Measurements from ENCODE around the gene TAS1R2. TPM values are rescaled to one million over a fixed set of nuclear protein-coding genes. Genes with fewer than 3 reads are reported as not detected.

Gene TAS1R2
- total and polyA plus RNA-seq, 5 donors from 2014 or later, result not detected

GRCh38 chr1:18865176-18865575, 5.7 kb upstream of the TAS1R2 start:
- peaks cover 4% of the 10 kb centered on the region for H3K27me3 Mint-ChIP-seq
- Histone ChIP-seq H3K27ac (ENCODE audit: insufficient read depth, low read length, poor library complexity, severe bottlenecking) (no peak overlapping the region), H3K4me1 (ENCODE audit: control insufficient read depth, insufficient read depth, low read length, poor library complexity, severe bottlenecking) (no peaks in the 10 kb centered on the region), H3K9me3 (ENCODE audit: control insufficient read depth in 2 of 2, low read length in 2 of 2) (no peaks in the 10 kb centered on the region), H3K36me3 (ENCODE audit: control insufficient read depth, insufficient read depth, low read length) (no peaks in the 10 kb centered on the region), H3K27me3 (ENCODE audit: control insufficient read depth, insufficient read depth, low read length) (no peaks in the 10 kb centered on the region), H3K4me3 (ENCODE audit: low read depth, low read length) (no peak overlapping the region)
- peaks cover 0 to 3% (median 0%) of the 10 kb centered on the region in 7 donors for H3K9me3 Mint-ChIP-seq
- no peaks in the 10 kb centered on the region for H3K36me3 Mint-ChIP-seq
- H3K4me1 Mint-ChIP-seq, result no peaks in the 10 kb centered on the region
- ATAC-seq (ENCODE audit: low read depth in 2 of 2) (no peak), DNase-seq (no peak)
- H3K27ac Mint-ChIP-seq, result no peak overlapping the region
- H3K4me3 Mint-ChIP-seq, result no peak overlapping the region

GRCh38 chr1:18861590-18861989, 2.1 kb upstream of the TAS1R2 start:
- Histone ChIP-seq H3K4me3 (ENCODE audit: low read depth, low read length) (no peak overlapping the region), H3K27ac (ENCODE audit: insufficient read depth, low read length, poor library complexity, severe bottlenecking) (no peak overlapping the region), H3K36me3 (ENCODE audit: control insufficient read depth, insufficient read depth, low read length) (no peaks in the 10 kb centered on the region), H3K9me3 (ENCODE audit: control insufficient read depth in 2 of 2, low read length in 2 of 2) (no peaks in the 10 kb centered on the region), H3K27me3 (ENCODE audit: control insufficient read depth, insufficient read depth, low read length) (no peaks in the 10 kb centered on the region), H3K4me1 (ENCODE audit: control insufficient read depth, insufficient read depth, low read length, poor library complexity, severe bottlenecking) (no peaks in the 10 kb centered on the region)
- H3K4me3 Mint-ChIP-seq, result no peak overlapping the region
- no peak for DNase-seq
- H3K36me3 Mint-ChIP-seq, result no peaks in the 10 kb centered on the region
- no peak for ATAC-seq (ENCODE audit: low read depth in 2 of 2)
- H3K27me3 Mint-ChIP-seq, result peaks cover 4% of the 10 kb centered on the region
- H3K9me3 Mint-ChIP-seq, result peaks cover 0 to 3% (median 0%) of the 10 kb centered on the region in 7 donors
- no peak overlapping the region for H3K27ac Mint-ChIP-seq
- H3K4me1 Mint-ChIP-seq, result no peaks in the 10 kb centered on the region

DNA sequence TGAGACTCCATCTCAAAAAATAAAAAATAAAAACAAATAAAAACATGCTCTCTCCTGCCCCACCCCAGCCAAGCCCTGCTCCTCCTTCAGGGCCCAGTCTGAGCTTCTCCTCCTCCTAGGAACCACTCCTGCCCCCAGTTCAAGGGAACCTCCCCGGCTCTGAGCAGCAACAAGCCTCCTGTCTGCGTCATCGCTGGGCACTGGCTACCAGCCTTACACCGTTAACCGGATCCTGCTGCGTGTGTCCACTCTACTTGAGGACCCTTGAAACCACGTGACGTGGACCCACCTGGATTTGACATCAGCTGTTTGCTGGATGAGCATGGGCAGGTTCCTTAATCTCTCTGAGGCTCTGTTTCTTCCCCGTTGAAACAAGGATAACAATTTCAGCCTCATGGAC, 1.6 kb upstream of the TAS1R2 start:
- Histone ChIP-seq H3K27me3 (ENCODE audit: control insufficient read depth, insufficient read depth, low read length) (no peaks in the 10 kb centered on the region), H3K4me3 (ENCODE audit: low read depth, low read length) (no peak overlapping the region), H3K9me3 (ENCODE audit: control insufficient read depth in 2 of 2, low read length in 2 of 2) (no peaks in the 10 kb centered on the region), H3K27ac (ENCODE audit: insufficient read depth, low read length, poor library complexity, severe bottlenecking) (no peak overlapping the region), H3K36me3 (ENCODE audit: control insufficient read depth, insufficient read depth, low read length) (no peaks in the 10 kb centered on the region), H3K4me1 (ENCODE audit: control insufficient read depth, insufficient read depth, low read length, poor library complexity, severe bottlenecking) (no peaks in the 10 kb centered on the region)
- no peaks in the 10 kb centered on the region for H3K36me3 Mint-ChIP-seq
- DNase-seq (no peak), ATAC-seq (ENCODE audit: low read depth in 2 of 2) (no peak)
- H3K9me3 Mint-ChIP-seq, result peaks cover 0 to 3% (median 0%) of the 10 kb centered on the region in 7 donors
- no peak overlapping the region for H3K4me3 Mint-ChIP-seq
- no peaks in the 10 kb centered on the region for H3K4me1 Mint-ChIP-seq
- H3K27ac Mint-ChIP-seq, result no peak overlapping the region
- H3K27me3 Mint-ChIP-seq, result peaks cover 7% of the 10 kb centered on the region

DNA sequence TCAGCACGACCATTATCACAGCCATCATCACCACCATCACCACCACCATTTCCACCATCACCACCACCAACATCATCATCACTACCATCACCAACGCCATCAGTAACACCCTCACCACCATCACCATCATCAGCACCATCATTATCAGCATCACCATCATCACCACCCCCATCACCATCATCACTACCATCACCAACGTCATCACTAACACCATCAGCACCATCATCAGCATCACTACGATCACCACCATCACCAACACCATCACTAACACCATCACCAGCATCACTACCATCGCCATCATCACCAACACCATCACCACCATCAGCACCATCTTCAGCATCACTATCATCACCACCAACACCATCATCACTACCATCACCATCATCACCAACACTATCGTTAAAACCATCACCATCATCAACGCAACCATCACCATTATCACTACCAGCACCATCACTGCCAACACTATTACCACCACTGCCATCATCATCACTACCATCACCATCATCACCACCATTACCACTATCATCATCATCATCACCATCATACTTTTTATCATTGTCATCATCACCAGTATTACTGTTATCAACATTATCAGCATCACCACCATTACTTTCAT, 1.3 kb downstream of the TAS1R2 start:
- H3K27ac ChIP-seq (ENCODE audit: insufficient read depth, low read length, poor library complexity, severe bottlenecking), result no peak overlapping the region
- H3K27me3 Mint-ChIP-seq, result peaks cover 9% of the 10 kb centered on the region
- H3K36me3 ChIP-seq (ENCODE audit: control insufficient read depth, insufficient read depth, low read length), result no peaks in the 10 kb centered on the region
- H3K9me3 Mint-ChIP-seq, result peaks cover 0 to 3% (median 0%) of the 10 kb centered on the region in 7 donors
- H3K27ac Mint-ChIP-seq, result no peak overlapping the region
- no peaks in the 10 kb centered on the region for H3K9me3 ChIP-seq (ENCODE audit: control insufficient read depth in 2 of 2, low read length in 2 of 2)
- no peaks in the 10 kb centered on the region for H3K4me1 ChIP-seq (ENCODE audit: control insufficient read depth, insufficient read depth, low read length, poor library complexity, severe bottlenecking)
- no peaks in the 10 kb centered on the region for H3K27me3 ChIP-seq (ENCODE audit: control insufficient read depth, insufficient read depth, low read length)
- H3K4me3 Mint-ChIP-seq, result no peak overlapping the region
- H3K4me3 ChIP-seq (ENCODE audit: low read depth, low read length), result no peak overlapping the region
- no peaks in the 10 kb centered on the region for H3K36me3 Mint-ChIP-seq
- no peak for DNase-seq
- H3K4me1 Mint-ChIP-seq, result no peaks in the 10 kb centered on the region
- no peak for ATAC-seq (ENCODE audit: low read depth in 2 of 2)

- H3K4me3 Mint-ChIP-seq, result no peak overlapping the region
- no peaks in the 10 kb centered on the region for H3K36me3 Mint-ChIP-seq
- H3K27me3 ChIP-seq (ENCODE audit: control insufficient read depth, insufficient read depth, low read length), result no peaks in the 10 kb centered on the region
- no peak overlapping the region for H3K27ac Mint-ChIP-seq
- H3K27me3 Mint-ChIP-seq, result peaks cover 4% of the 10 kb centered on the region
- no peak overlapping the region for H3K27ac ChIP-seq (ENCODE audit: insufficient read depth, low read length, poor library complexity, severe bottlenecking)
- ATAC-seq (ENCODE audit: low read depth in 2 of 2) (no peak), DNase-seq (no peak)
- no peak overlapping the region for H3K4me3 ChIP-seq (ENCODE audit: low read depth, low read length)
- H3K9me3 ChIP-seq (ENCODE audit: control insufficient read depth in 2 of 2, low read length in 2 of 2), result no peaks in the 10 kb centered on the region
- H3K4me1 ChIP-seq (ENCODE audit: control insufficient read depth, insufficient read depth, low read length, poor library complexity, severe bottlenecking), result no peaks in the 10 kb centered on the region
- H3K4me1 Mint-ChIP-seq, result no peaks in the 10 kb centered on the region
- H3K9me3 Mint-ChIP-seq, result peaks cover 0 to 1% (median 0%) of the 10 kb centered on the region in 7 donors
- H3K36me3 ChIP-seq (ENCODE audit: control insufficient read depth, insufficient read depth, low read length), result no peaks in the 10 kb centered on the region
These were observed 3.0 kb downstream of the TAS1R2 start for GRCh38 chr1:18856435-18856834.

DNA sequence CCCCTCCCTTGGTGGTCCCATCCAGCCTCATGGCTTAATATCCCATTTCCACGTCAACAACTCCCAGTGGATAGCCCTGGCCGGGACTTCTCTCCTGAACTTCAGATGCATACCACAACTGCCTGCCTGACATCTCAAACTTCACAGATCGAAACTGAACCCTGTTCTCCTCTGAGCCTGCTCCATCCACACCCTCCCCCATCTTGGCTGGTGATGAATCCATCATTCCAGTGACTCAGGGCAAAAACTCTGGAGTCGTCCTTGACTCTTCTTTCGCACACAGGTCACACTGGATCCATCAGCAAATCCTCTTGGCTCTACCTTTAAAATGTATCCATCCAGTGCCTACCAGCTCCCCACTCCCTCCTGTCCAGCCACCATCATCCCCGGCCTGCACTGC, 3.9 kb downstream of the TAS1R2 start:
- H3K27me3 ChIP-seq (ENCODE audit: control insufficient read depth, insufficient read depth, low read length), result no peaks in the 10 kb centered on the region
- peaks cover 4% of the 10 kb centered on the region for H3K27me3 Mint-ChIP-seq
- ATAC-seq (ENCODE audit: low read depth in 2 of 2), result no peak
- H3K4me3 Mint-ChIP-seq, result no peak overlapping the region
- no peak overlapping the region for H3K27ac Mint-ChIP-seq
- peaks cover 0 to 1% (median 0%) of the 10 kb centered on the region in 7 donors for H3K9me3 Mint-ChIP-seq
- no peaks in the 10 kb centered on the region for H3K36me3 ChIP-seq (ENCODE audit: control insufficient read depth, insufficient read depth, low read length)
- H3K36me3 Mint-ChIP-seq, result no peaks in the 10 kb centered on the region
- H3K27ac ChIP-seq (ENCODE audit: insufficient read depth, low read length, poor library complexity, severe bottlenecking), result no peak overlapping the region
- H3K4me1 ChIP-seq (ENCODE audit: control insufficient read depth, insufficient read depth, low read length, poor library complexity, severe bottlenecking), result no peaks in the 10 kb centered on the region
- H3K4me3 ChIP-seq (ENCODE audit: low read depth, low read length), result no peak overlapping the region
- no peaks in the 10 kb centered on the region for H3K9me3 ChIP-seq (ENCODE audit: control insufficient read depth in 2 of 2, low read length in 2 of 2)
- no peak for DNase-seq
- no peaks in the 10 kb centered on the region for H3K4me1 Mint-ChIP-seq

DNA sequence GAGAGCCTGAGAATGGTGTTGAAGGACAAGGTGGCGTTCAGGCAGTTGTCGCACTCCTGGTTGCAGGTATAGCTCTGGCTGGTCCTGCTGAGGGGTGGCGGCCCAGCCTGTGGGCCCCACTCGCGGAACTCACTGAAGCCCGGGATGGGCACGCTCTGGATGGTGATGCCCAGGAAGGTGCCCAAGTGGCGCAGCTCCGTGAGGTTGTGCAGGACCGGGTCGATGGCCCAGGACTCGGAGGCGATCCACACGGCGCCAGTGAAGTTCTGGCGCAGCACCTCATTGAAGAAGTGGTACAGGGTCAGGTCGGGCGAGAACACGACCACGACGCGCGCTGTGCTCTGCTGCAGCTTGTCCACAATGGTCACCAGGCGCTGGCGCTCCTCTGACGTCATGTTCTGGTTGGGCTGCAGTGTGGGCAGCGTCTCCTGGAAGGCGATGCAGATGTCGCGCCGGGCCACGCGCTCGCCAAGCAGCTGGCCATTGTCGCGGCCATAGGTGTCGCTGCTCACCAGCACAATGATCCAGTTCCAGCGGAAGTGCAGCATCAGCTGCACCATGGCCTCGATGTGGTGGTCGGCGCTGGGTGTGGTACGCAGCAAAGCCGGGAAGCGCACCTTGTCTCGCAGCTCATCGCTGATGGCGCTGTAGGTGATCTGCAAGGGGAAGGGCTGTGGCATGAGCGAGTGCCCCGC, 5.0 kb downstream of the TAS1R2 start:
- no peaks in the 10 kb centered on the region for H3K4me1 Mint-ChIP-seq
- no peaks in the 10 kb centered on the region for H3K9me3 ChIP-seq (ENCODE audit: control insufficient read depth in 2 of 2, low read length in 2 of 2)
- H3K9me3 Mint-ChIP-seq, result peaks cover 0 to 1% (median 0%) of the 10 kb centered on the region in 7 donors
- no peak overlapping the region for H3K4me3 ChIP-seq (ENCODE audit: low read depth, low read length)
- ATAC-seq (ENCODE audit: low read depth in 2 of 2) (no peak), DNase-seq (no peak)
- no peak overlapping the region for H3K27ac ChIP-seq (ENCODE audit: insufficient read depth, low read length, poor library complexity, severe bottlenecking)
- no peaks in the 10 kb centered on the region for H3K4me1 ChIP-seq (ENCODE audit: control insufficient read depth, insufficient read depth, low read length, poor library complexity, severe bottlenecking)
- no peaks in the 10 kb centered on the region for H3K36me3 Mint-ChIP-seq
- H3K27me3 Mint-ChIP-seq, result peaks cover 4% of the 10 kb centered on the region
- no peak overlapping the region for H3K4me3 Mint-ChIP-seq
- no peak overlapping the region for H3K27ac Mint-ChIP-seq
- no peaks in the 10 kb centered on the region for H3K27me3 ChIP-seq (ENCODE audit: control insufficient read depth, insufficient read depth, low read length)
- no peaks in the 10 kb centered on the region for H3K36me3 ChIP-seq (ENCODE audit: control insufficient read depth, insufficient read depth, low read length)

- Histone ChIP-seq H3K27ac (ENCODE audit: insufficient read depth, low read length, poor library complexity, severe bottlenecking) (no peak overlapping the region), H3K36me3 (ENCODE audit: control insufficient read depth, insufficient read depth, low read length) (no peaks in the 10 kb centered on the region), H3K4me1 (ENCODE audit: control insufficient read depth, insufficient read depth, low read length, poor library complexity, severe bottlenecking) (no peaks in the 10 kb centered on the region), H3K9me3 (ENCODE audit: control insufficient read depth in 2 of 2, low read length in 2 of 2) (no peaks in the 10 kb centered on the region), H3K4me3 (ENCODE audit: low read depth, low read length) (no peak overlapping the region), H3K27me3 (ENCODE audit: control insufficient read depth, insufficient read depth, low read length) (no peaks in the 10 kb centered on the region)
- H3K36me3 Mint-ChIP-seq, result no peaks in the 10 kb centered on the region
- peaks cover 0 to 1% (median 0%) of the 10 kb centered on the region in 7 donors for H3K9me3 Mint-ChIP-seq
- H3K4me1 Mint-ChIP-seq, result no peaks in the 10 kb centered on the region
- no peak overlapping the region for H3K27ac Mint-ChIP-seq
- H3K4me3 Mint-ChIP-seq, result no peak overlapping the region
- ATAC-seq (ENCODE audit: low read depth in 2 of 2) (no peak), DNase-seq (no peak)
- peaks cover 4% of the 10 kb centered on the region for H3K27me3 Mint-ChIP-seq
These were observed 7.0 kb downstream of the TAS1R2 start for GRCh38 chr1:18852501-18852900.

Data from CD4-positive, CD25-positive, alpha-beta regulatory T cell (primary cell).